B cell (primary cell): ENCODE data around the gene COQ4. TPM values are rescaled to one million over a fixed set of nuclear protein-coding genes. Genes with fewer than 3 reads are reported as not detected.

Experiments
- ATAC-seq: fragments of 200-7000 bp; cut with Tn5 transposase; one replicate; pipeline ENCODE4 v1.10.0; 2021; ENCODE audit warnings: low read depth, mild to moderate bottlenecking, moderate number of reproducible peaks, moderate library complexity
- CTCF ChIA-PET: fragments of 350-600 bp; sonication (Branson Sonifier 250); formaldehyde crosslinking; loops from one replicate; lab custom pipeline; 2021; ENCODE audit warnings: antibody characterized with exemption, inconsistent platforms; lab: Charles Lee
- POLR2A ChIA-PET: fragments of 350-600 bp; sonication (Branson Sonifier 250); formaldehyde crosslinking; loops from one replicate; lab custom pipeline; 2021; ENCODE audit warnings: antibody characterized with exemption; lab: Charles Lee
- DNase-seq: peaks from one replicate; pipeline ENCODE4 v3.0.0; 2013
- H2AFZ ChIP-seq: 2 replicates; pipeline ENCODE4 v1.6.1; 2012; ENCODE audit warnings: mild to moderate bottlenecking, low read depth, low read length; ENCODE audit not compliant: insufficient read depth, poor library complexity, severe bottlenecking
- H3K27ac ChIP-seq, 2 donors: 1 replicate in 1 of 2; 2 replicates in 1 of 2; pipeline ENCODE4 v1.5.1; 2012 to 2013; ENCODE audit warnings: low read length in 2 of 2, mild to moderate bottlenecking in 2 of 2, moderate library complexity in 1 of 2
- H3K27me3 ChIP-seq, 4 experiments: fragments of 200-600 bp in 1 of 4; sonication (generic) in 1 of 4; replicated peaks in 1 of 4; 1 replicate in 2 of 4; 2 replicates in 2 of 4; pipeline versions ENCODE4 v1.6.1 to v1.7.0; 2013 to 2016; ENCODE audit warnings: low read length in 3 of 4, mild to moderate bottlenecking in 2 of 4, mixed read lengths in 1 of 4, moderate library complexity in 1 of 4; ENCODE audit not compliant: insufficient read depth in 4 of 4, control insufficient read depth in 3 of 4; ENCODE audit errors: control extremely low read depth in 1 of 4
- H3K36me3 ChIP-seq, 2 experiments: replicated peaks in 1 of 2; 1 replicate in 1 of 2; 2 replicates in 1 of 2; pipeline versions ENCODE4 v1.6.1 to v1.7.1; 2013; ENCODE audit warnings: low read length in 1 of 2; ENCODE audit not compliant: insufficient read depth in 2 of 2, control insufficient read depth in 1 of 2; ENCODE audit errors: control extremely low read depth in 1 of 2, extremely low read depth in 1 of 2
- H3K4me1 ChIP-seq, 2 donors: fragments of 200-600 bp in 1 of 2; sonication (generic) in 1 of 2; 1 replicate in 1 of 2; 2 replicates in 1 of 2; pipeline versions ENCODE4 v1.5.1 to v1.6.1; 2013 to 2017; ENCODE audit warnings: low read length in 2 of 2; ENCODE audit not compliant: control insufficient read depth in 2 of 2, insufficient read depth in 2 of 2
- H3K4me2 ChIP-seq: replicated peaks from 2 replicates; pipeline ENCODE3; 2012; ENCODE audit warnings: mild to moderate bottlenecking, low read depth, low read length; ENCODE audit not compliant: poor library complexity, severe bottlenecking
- H3K4me3 ChIP-seq, 5 experiments: fragments of 200-600 bp in 1 of 5; sonication (generic) in 1 of 5; 1 replicate in 3 of 5; 2 replicates in 2 of 5; pipeline versions ENCODE4 v1.5.1 to v1.7.0; 2011 to 2016; ENCODE audit warnings: low read length in 4 of 5, mild to moderate bottlenecking in 4 of 5, low read depth in 2 of 5, control low read depth in 1 of 5, moderate library complexity in 1 of 5; ENCODE audit not compliant: insufficient read depth in 1 of 5; ENCODE audit errors: control extremely low read depth in 1 of 5, extremely low read depth in 1 of 5
- H3K79me2 ChIP-seq: fragments of 200-600 bp; sonication (generic); one replicate; pipeline ENCODE4 v1.6.0; 2016; ENCODE audit warnings: low read length; ENCODE audit not compliant: control insufficient read depth, insufficient read depth
- H3K9ac ChIP-seq: fragments of 200-600 bp; sonication (generic); 2 replicates; pipeline ENCODE4 v1.6.1; 2017; ENCODE audit warnings: mild to moderate bottlenecking, low read length, moderate library complexity
- H3K9me3 ChIP-seq, 3 donors: one replicate each; pipeline versions ENCODE4 v1.6.1 to v1.7.1; 2013; ENCODE audit warnings: low read length in 2 of 3; ENCODE audit not compliant: control insufficient read depth in 2 of 3, insufficient read depth in 1 of 3; ENCODE audit errors: control extremely low read depth in 1 of 3
- H4K20me1 ChIP-seq: 2 replicates; pipeline ENCODE4 v1.6.0; 2012; ENCODE audit warnings: mild to moderate bottlenecking, low read length; ENCODE audit not compliant: insufficient read depth, control insufficient read depth, poor library complexity, severe bottlenecking
- H3K27ac Mint-ChIP-seq: one replicate; pipeline ENCODE4 v1.8.0; 2021; ENCODE audit warnings: mixed read lengths
- H3K27me3 Mint-ChIP-seq: one replicate; pipeline ENCODE4 v1.8.0; 2021; ENCODE audit warnings: mixed read lengths
- H3K4me1 Mint-ChIP-seq: one replicate; pipeline ENCODE4 v1.8.0; 2021; ENCODE audit warnings: mixed read lengths
- H3K4me3 Mint-ChIP-seq: one replicate; pipeline ENCODE4 v1.8.0; 2021; ENCODE audit warnings: mixed read lengths
- H3K9me3 Mint-ChIP-seq: one replicate; pipeline ENCODE4 v1.8.0; 2022; ENCODE audit warnings: mixed read lengths; ENCODE audit not compliant: insufficient read depth
- CTCF ChIP-seq: fragments of 200-600 bp; IDR thresholded peaks from one replicate; pipeline ENCODE4 v1.8.0; 2022; ENCODE audit warnings: antibody characterized with exemption, mild to moderate bottlenecking
- WGBS: methylation state at CpG from one replicate; pipeline ENCODE4 v1.1.5; 2013; ENCODE audit warnings: missing lambda C conversion rate; ENCODE audit not compliant: insufficient coverage; 5-methylcytosine and 5-hydroxymethylcytosine counted together
- intact Hi-C: fragments of 100-400 bp; cut with micrococcal nuclease; formaldehyde crosslinking; loops from one replicate; pipeline ENCODE4 v1.10.0; 2022
- polyA minus RNA-seq: library from RNA; depleted of rRNA, polyadenylated mRNA; stranded (reverse); fragments of >200 nt; gene quantifications from 2 replicates; pipeline ENCODE4 v1.2.3, GENCODE V29; 2012
- polyA plus RNA-seq: library from polyadenylated mRNA; depleted of rRNA; stranded (reverse); fragments of >200 nt; gene quantifications from 2 replicates; pipeline ENCODE4 v1.2.3, GENCODE V29; 2012
- total RNA-seq, 2 donors: library from RNA; stranded (reverse); fragments of 120-200 nt in 1 of 2; gene quantifications; 1 replicate in 1 of 2; 2 replicates in 1 of 2; pipeline versions ENCODE4 v1.2.3 to v1.2.4, GENCODE V29; 2013 to 2022

Gene COQ4
- total RNA-seq (54.9 and 57.3 TPM in 2 replicates), polyA plus RNA-seq (55.3 and 62.8 TPM in 2 replicates), polyA minus RNA-seq (28.4 and 38.1 TPM in 2 replicates)
- total RNA-seq (2013) = 28.3 TPM

- no peaks in the 10 kb centered on the region for H3K9me3 Mint-ChIP-seq
- H3K4me1 Mint-ChIP-seq = peaks cover 31% of the 10 kb centered on the region
- peaks cover 38% of the 10 kb centered on the region for H3K79me2 ChIP-seq
- peak within 1 kb of the TSS; percentile 98 for H3K27ac Mint-ChIP-seq
- peak within 1 kb of the TSS; percentile 61 to 95 (median 92) for H3K4me3 ChIP-seq
- under 1% methylated on average over 83 of the region's 83 CpGs for WGBS
- peak within 1 kb of the TSS; percentile 75 to 78 for H3K27ac ChIP-seq
- peak within 1 kb of the TSS; percentile 97 for H3K4me3 Mint-ChIP-seq
- DNase-seq (peak; percentile 97), ATAC-seq (peak; percentile 85)
- peak within 1 kb of the TSS; percentile 94 for H2AFZ ChIP-seq
- ChIA-PET POLR2A (interaction anchor here (0.9 to 1.8 kb wide), 2 partner anchors 17 to 47 kb away, joined by 4 read pairs; partner anchors contain the start of genes GOLGA2, SLC27A4 and SWI5), CTCF (interaction anchor here (0.7 to 1.1 kb wide), 2 partner anchors 19 to 22 kb away, joined by 3 to 5 read pairs; no protein-coding TSS in a partner anchor)
- no peaks in the 10 kb centered on the region for H4K20me1 ChIP-seq
- H3K27me3 Mint-ChIP-seq = no peaks in the 10 kb centered on the region
- no peaks in the 10 kb centered on the region for H3K9me3 ChIP-seq
- H3K4me1 ChIP-seq = peaks cover 17 to 22% of the 10 kb centered on the region in 2 donors
- no peaks in the 10 kb centered on the region for H3K27me3 ChIP-seq
- intact Hi-C loops = loop anchor here (1.0 to 5.0 kb wide), 6 partner anchors 18 to 230 kb away; partner anchors contain the start of genes CIZ1, GOLGA2, SLC27A4 and SPTAN1
- peak within 1 kb of the TSS; percentile 95 for H3K4me2 ChIP-seq
- peaks cover 0 to 21% of the 10 kb centered on the region in 2 experiments for H3K36me3 ChIP-seq
- H3K9ac ChIP-seq = peak within 1 kb of the TSS; percentile 73
- TF ChIP-seq CTCF = no peak
Observed at GRCh38 chr9:128322404-128323211, at the start of gene COQ4, which contains the start of gene TRUB2. TSS of gene COQ4 (plus strand) at chr9:128322839. CDS start at chr9:128322859, 20 bp downstream. TSS of gene TRUB2 (minus strand) at chr9:128322447. CDS start at chr9:128322408, 39 bp downstream.

- TF ChIP-seq CTCF = no peak
- Mint-ChIP-seq H3K4me1 (peaks cover 23% of the 10 kb centered on the region), H3K9me3 (no peaks in the 10 kb centered on the region), H3K4me3 (peak overlapping the region; percentile 96), H3K27ac (no peak overlapping the region), H3K27me3 (no peaks in the 10 kb centered on the region)
- ChIA-PET CTCF (interaction anchor here (3.8 kb wide), 1 partner anchor 20 kb away, joined by 14 read pairs; no protein-coding TSS in a partner anchor), POLR2A (no interaction called here)
- DNase-seq = no peak
- Histone ChIP-seq H3K4me2 (no peak overlapping the region), H3K27me3 (no peaks in the 10 kb centered on the region), H3K36me3 (peaks cover 0 to 12% of the 10 kb centered on the region in 2 experiments), H2AFZ (no peak overlapping the region), H3K9ac (no peak overlapping the region), H3K79me2 (peaks cover 26% of the 10 kb centered on the region), H3K27ac (no peak overlapping the region), H3K4me3 (no peak overlapping the region), H4K20me1 (no peaks in the 10 kb centered on the region), H3K9me3 (no peaks in the 10 kb centered on the region), H3K4me1 (peaks cover 14 to 20% of the 10 kb centered on the region in 2 donors)
- no peak for ATAC-seq
- WGBS = 90% methylated on average over 2 of the region's 8 CpGs
- intact Hi-C loops = loop anchor here (2.0 to 10.0 kb wide), 2 partner anchors 97 to 819 kb away; partner anchors contain the start of genes LRSAM1, RPL12 and URM1
Observed at GRCh38 chr9:128274245-128274644, 48.4 kb upstream of the COQ4 start.
